Dermis blood vessel endothelial cell (primary cell): ENCODE data around the gene ADAMTS3. TPM values are rescaled to one million over a fixed set of nuclear protein-coding genes. Genes with fewer than 3 reads are reported as not detected.

Source experiments
- DNase-seq: peaks from one replicate; pipeline ENCODE4 v3.0.0; 2010
- total RNA-seq: library from RNA; depleted of rRNA; stranded (reverse); fragments of >200 nt; gene quantifications from 2 replicates; pipeline ENCODE4 v1.2.3, GENCODE V29; 2014

The ADAMTS3 gene
- total RNA-seq, 1 donor from 2014 or later = 0.68 TPM

GRCh38 chr4:72338060-72338459 lies 231.0 kb downstream of the ADAMTS3 start:
- DNase-seq = no peak

- DNase-seq = no peak
Observed at GRCh38 chr4:72330381-72330780, 238.6 kb downstream of the ADAMTS3 start.

- peak; percentile 59 for DNase-seq
Observed at GRCh38 chr4:72326692-72327632, 242.1 kb downstream of the ADAMTS3 start.

- no peak for DNase-seq
Observed at GRCh38 chr4:72325215-72325614, 243.8 kb downstream of the ADAMTS3 start.

- no peak for DNase-seq
Observed at GRCh38 chr4:72323227-72323626, 245.8 kb downstream of the ADAMTS3 start.

GRCh38 chr4:72320223-72320948 lies 248.6 kb downstream of the ADAMTS3 start:
- DNase-seq = no peak

GRCh38 chr4:72319601-72320021 lies 249.4 kb downstream of the ADAMTS3 start:
- peak; percentile 22 for DNase-seq

- no peak for DNase-seq
Observed at GRCh38 chr4:72318421-72319170, 250.4 kb downstream of the ADAMTS3 start.

GRCh38 chr4:72314869-72315268 lies 254.2 kb downstream of the ADAMTS3 start:
- DNase-seq = peak; percentile 25

GRCh38 chr4:72313121-72313520 lies 255.9 kb downstream of the ADAMTS3 start:
- no peak for DNase-seq

GRCh38 chr4:72312032-72312650 lies 256.9 kb downstream of the ADAMTS3 start:
- peak; percentile 51 for DNase-seq

- no peak for DNase-seq
Observed at GRCh38 chr4:72311291-72311690, 257.7 kb downstream of the ADAMTS3 start.

- DNase-seq = no peak
Observed at GRCh38 chr4:72305620-72306019, 263.4 kb downstream of the ADAMTS3 start.

- DNase-seq = no peak
Observed at GRCh38 chr4:72305080-72305479, 263.9 kb downstream of the ADAMTS3 start.

GRCh38 chr4:72302981-72303704 lies 265.9 kb downstream of the ADAMTS3 start:
- DNase-seq = peak; percentile 61

GRCh38 chr4:72301759-72302158 lies 267.3 kb downstream of the ADAMTS3 start:
- no peak for DNase-seq

- no peak for DNase-seq
Observed at GRCh38 chr4:72300126-72300525, 268.9 kb downstream of the ADAMTS3 start.

- DNase-seq = peak; percentile 59
Observed at GRCh38 chr4:72295966-72296557, 273.0 kb downstream of the ADAMTS3 start.

- DNase-seq = no peak
Observed at GRCh38 chr4:72290737-72291136, 278.3 kb downstream of the ADAMTS3 start.

GRCh38 chr4:72286910-72287309 lies 282.1 kb downstream of the ADAMTS3 start:
- DNase-seq = no peak

GRCh38 chr4:72286185-72286584 lies 282.8 kb downstream of the ADAMTS3 start:
- peak; percentile 2 for DNase-seq
